Stimulated activated CD8-positive, alpha-beta memory T cell treated with anti-CD3 and anti-CD28 coated beads, Interleukin-12 subunit alpha, Interleukin-12 subunit beta, amount 100 ng/mL, for 24 hours (primary cell): ENCODE data around the gene GSE1.

Experiments
- DNase-seq: peaks from one replicate; pipeline ENCODE4 v3.0.0-alpha.2; 2020; ENCODE audit errors: extremely low read depth

GSE1 gene

DNA sequence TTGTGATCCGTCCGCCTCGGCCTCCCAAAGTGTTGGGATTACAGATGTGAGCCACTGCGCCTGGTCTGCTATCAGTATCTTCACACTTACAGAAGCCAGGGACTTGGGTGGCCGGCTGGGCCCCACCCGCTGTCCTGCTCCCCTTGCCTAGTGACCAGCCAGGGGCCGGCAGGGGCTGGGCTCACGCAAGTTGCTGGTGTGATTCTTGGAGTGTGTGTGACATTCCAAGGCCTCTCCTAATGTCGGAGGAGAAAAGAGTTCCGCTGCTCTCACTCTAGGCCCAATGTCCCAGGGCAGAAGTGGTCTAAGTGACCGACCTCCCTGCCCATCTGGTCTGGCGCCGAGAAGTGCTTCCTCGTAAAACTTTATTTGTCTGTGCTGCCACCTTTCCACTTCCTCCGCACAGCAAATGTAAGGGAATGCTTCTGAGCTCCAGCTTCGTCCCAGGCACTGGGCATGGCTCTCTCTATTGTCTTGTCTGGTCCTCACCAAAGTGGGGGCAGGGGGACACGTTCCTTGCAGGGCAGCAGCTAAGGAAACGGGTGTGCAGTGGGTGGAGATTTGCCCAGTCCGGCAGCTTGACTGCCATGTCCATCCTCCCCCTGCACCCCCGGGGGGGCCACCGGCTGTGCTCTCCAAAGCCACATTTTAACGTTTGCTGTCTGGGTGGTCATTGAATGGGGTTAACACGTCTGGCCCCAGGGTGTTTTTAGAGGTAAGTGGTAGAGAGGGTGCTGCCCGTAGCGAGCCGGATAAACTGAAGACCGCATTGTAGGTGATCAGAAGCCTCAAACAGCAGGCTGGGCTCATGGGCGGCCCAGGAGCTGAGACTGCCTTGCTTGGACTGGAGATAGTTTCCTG lies 7.8 kb upstream of the GSE1 start:
- no peak for DNase-seq

DNA sequence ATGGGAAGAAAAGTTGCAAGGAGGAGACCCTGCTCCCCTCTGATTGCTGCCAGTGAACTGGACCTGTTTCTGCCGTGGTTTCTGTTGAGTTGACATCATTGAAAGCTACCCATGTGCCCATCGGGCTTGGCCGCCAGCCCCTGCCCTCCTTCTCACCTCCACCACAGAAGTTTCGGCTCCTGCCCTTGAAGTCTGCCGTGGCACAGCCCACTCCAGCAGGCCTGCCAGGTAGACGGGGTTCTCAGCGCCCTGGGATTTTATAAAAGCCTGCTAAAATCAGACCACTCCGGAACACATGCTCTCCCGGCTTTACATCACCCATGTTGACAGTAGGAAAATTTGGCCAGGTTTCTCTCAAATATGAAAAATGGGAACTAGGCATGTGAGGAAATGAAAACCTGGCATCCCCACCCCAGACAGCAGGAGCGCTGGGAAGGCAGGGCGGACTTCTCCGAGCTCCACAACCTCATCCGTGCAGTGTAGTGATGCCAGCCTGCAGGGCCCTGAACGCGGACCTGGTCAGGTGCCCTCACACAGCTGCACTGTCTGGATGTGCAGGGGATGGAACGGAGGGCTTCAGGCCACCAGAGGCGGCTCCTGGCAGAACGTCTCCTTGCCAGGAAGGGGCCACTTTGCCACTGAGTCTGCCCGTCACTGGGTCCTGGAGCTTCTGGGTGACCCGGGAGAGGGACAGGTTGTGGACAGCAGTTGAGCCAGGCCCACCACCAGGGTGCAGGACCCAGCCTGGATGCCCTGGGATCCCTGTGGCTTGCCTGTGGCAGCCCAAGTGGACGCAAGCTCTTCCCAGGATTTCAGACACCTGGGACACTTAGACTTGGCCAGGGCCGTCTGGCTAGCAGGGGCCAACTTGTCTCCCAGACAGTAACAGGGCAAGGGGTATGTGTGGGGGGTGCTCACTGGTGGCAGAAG lies 6.9 kb upstream of the GSE1 start:
- no peak for DNase-seq

DNA sequence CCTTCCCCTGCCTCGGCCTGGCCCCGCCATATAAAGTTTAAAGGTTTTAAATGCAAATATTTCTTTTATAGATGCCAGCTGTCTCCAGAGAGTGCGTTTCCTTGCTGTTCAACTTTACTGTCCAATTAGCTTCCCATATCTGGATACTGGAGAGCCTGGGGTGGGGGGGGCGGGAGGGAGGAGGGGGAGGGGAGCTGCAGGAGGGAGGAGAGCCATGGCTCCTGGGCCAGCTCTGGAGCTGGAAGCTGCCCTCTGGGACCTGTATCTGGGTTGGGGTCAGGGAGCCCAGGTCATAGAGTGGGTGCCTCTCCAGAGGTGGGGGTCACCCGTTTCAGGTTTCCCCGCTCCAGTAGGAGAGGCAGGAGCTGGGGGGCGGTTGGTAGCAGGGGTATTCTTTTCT lies 6.2 kb upstream of the GSE1 start:
- DNase-seq: no peak

DNA sequence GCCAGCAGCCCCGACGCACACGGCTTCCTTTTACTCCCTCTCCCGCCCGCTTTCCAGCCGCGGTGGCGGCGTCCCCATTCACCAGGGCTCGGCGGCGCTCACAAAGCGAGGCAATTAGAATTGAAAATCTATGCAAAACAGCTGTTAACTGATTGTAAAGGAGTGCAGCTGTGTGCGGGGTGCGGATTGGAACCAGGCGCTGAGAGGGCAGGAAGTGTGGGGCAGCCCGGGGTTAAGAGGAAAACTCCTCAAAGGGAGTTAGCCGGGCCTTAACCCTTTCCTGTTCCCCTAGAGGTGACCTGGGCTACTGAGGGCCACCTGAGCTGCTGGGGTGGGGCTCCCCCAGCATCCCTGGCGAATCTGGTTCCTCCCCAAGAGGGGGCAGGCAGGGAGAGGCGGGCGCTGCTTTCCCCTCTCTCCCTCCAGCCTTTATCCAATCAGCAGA lies 5.8 kb upstream of the GSE1 start:
- DNase-seq: no peak

DNA sequence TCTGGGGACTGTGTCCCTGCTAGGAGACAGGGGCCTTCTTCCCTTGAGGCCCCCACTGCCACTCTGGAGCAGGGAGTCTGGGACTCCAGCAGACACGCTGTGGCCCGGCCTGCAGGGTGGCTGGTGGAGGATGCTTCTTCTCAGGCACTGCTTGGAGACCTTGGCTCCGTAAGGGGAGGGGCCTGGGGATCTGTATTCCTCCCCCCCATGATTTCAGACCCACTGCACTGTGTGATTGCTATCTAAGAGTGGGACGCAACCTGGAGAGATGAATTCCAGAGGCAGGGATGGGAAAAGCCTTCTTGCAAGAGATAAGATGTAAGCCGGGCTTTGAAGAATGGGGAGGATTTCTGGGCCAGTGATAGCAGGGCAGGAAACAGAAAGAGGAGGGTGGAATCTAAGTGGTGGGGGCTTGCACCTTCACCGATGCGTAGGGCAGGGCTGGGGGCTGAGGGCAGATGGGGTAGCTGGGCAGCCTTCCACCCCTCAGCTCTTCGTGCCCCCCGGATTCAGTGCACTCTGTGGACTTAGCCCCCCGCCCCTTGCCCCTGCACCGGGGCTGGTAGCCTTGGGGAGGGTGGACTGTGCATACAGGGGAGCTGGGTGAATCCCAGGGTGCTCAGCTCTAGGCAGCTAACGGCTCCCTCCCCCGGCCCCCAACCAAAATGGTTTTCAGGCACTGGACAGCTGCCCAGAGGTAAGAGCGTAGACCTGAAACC lies 5.2 kb upstream of the GSE1 start:
- DNase-seq: no peak

DNA sequence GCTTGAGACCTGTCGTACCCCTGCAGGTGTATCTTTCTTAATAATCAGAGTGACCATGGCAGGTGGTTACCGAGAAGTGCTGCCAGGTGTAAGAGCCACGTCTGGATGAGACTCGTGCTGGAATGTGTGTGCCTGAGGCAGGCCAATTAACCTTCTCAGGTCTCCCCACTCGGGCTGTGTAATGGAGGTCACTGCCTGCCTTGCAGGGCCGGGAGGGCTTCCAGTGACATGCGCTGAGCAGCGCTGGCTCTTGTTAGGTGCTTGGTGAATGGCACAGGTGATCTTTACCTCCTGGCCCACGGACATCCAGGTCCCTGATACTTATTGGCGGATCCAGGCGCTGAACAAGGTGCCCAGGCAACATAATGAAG lies 4.6 kb upstream of the GSE1 start:
- DNase-seq: no peak

DNA sequence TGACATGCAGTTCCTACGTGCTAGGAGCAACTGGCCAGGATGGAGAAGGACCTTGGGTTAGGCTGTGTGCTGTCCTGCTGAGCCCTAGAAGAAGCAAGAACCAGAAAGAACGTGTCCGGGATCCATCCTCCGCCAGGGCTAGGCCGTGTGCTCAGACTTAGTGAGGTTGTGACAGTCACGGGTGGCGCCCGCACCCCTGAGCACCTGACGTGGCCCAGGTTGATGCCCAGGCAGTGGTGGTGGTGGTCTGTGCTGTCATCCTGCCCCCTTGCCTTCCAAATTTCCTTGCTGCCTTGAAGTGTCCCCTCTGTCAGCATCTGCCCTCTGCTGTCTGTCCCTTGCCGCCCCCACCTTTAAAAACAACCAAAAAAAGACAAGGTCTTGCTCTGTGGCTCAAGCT lies 4.2 kb upstream of the GSE1 start:
- no peak for DNase-seq

DNA sequence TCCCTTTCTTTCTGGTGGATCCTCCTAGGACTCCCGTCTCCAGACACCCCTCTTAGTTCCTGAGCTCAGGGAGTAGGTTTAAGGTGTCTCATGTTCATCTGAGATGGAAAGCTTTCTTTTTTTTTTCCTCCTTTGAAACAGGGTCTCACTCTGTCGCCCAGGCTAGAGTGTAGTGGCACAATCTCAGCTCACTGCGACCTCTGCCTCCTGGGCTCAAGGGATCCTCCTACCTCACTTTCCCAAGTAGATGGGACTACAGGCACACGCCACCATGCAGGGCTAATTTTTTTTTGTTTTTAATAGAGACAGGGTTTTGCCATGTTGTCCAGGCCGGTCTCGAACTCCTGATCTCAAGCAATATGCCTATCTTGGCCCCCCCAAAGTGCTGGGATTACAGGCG lies 3.6 kb upstream of the GSE1 start:
- DNase-seq: no peak

DNA sequence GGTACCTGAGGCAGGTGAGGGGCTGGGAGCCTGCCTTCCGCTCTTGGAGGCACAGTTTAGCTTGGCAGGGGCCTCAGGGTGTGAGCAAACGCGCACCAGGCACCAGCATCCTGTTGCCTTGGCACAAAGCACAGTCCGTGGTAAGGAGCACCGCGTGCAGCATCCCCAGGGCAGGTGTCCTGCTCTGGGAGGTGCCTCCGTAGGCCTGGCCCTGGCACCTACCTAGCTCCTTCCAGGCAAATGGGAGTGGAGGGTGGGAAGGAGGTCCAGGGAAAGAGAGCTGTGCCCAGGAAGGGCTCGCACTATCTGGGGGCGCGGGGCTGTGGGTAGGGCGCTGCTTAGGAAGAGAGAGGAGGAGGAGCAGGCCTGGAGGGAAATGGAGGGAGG lies 3.1 kb upstream of the GSE1 start:
- DNase-seq: no peak

DNA sequence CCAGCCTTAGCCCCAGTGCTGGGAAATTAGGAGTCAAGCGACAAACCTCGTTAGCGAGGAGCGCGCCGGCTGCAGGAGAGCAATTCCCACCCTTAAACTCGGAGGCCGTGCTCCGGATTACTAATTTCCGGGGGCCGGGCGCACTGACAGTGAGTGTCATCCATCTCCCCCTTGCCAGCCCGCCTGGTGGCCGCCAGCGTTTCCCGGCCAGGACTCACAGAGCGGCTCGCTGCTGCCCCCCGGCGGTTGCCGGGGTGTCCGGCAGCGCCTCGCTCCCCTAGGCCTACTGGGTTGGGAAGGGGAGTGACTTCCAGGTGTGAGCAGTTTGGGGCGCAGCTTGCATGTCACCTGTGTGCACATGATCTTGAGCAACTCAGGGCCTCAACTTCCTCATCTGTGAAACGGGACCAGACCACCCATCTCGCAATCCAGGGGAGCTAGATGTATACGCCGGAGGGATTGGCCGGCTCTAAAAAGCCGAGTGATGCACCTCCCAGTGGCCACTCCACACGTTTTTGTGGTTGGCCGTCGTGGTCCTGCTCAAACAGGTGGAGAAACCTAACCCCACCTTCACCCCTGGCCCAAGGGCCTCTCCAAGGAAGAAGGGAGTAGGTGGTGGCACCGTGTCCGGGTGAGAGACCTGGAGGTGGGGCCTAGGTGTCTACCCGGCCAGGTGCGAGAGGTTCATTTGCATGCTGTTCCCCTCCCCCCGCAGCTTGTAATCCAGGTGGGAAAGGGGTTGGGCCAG lies 2.5 kb upstream of the GSE1 start:
- peak; percentile 77 for DNase-seq

DNA sequence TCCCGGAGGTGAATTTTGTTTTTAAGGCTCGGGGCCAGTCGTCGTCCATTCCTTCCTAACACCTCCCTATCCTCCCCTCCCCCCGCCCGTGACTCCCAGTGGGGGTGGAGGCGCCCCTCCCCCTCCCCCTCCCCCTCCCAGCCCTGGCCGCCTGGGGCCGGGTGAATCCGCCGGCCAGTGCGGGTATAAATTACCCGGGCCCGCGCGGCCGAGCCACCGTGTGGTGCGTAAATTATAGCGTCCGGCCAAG lies 2.0 kb upstream of the GSE1 start:
- no peak for DNase-seq

DNA sequence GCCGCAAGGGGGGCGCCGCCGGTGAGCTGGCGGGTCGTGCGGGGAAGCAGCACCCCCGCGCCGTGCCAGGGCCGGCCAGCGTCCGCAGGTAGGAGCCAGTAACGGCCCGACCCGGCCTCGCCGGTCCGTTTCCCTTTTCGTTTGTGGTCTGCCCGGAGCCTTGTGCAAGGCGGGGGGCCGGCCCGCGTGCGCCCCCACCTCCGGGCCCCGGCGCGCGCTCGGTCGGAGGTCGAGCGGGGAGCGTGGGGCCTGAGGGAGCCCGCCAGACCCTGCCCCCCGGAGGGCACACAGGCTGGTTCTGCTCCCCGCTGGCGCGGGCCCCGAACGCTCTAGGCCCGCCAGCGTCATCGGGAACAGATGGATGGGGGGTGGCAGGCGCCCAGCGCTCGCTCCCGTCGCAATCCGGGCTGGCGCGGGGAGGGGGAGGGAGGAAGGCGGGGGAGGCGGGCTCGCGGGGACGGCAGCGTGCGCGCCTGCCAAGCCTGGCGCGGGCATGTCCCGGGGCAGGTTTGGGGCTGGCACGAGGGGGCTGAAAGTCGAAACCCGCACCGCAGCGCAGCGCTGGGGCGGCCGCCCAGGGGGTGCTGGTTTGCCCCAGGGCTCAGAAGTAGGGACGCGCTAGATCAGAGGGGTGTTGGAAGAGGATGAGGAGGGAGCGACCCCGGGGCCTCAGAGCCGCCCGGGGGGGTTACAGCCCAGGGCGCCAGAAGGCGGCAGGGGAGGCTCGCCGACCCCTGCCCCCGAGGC lies 1.5 kb upstream of the GSE1 start:
- DNase-seq: no peak

DNA sequence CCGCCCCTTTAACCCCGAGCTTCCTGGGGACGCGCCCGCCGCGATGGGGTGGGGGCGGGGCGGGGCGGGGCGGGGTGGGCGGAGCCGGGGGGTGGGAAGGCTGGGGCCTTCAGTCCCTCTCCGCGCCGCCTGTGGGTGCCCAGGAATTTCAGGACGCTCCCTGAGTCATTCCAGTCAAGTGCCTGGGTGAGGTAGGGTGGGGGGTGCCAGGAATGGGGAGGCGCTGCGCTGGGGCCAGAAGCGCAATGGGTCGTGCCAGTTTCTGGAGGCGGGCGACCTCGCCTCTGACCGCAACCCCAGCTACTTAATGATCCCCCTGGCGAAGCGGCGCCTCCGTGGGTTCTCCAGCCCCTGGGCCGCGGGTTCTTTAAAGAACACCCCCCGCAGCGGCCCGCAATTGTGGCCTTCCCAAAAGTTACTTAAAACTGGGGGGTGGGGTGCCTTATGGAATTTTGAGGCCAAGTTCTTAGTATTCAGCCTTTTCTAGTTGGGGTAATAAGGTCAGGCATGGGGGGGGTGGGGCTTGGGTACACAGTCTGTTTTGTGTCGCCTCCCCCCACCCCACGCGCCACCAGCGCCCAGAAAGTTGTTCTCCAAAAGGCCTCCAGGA lies 826 bp upstream of the GSE1 start:
- DNase-seq: no peak

DNA sequence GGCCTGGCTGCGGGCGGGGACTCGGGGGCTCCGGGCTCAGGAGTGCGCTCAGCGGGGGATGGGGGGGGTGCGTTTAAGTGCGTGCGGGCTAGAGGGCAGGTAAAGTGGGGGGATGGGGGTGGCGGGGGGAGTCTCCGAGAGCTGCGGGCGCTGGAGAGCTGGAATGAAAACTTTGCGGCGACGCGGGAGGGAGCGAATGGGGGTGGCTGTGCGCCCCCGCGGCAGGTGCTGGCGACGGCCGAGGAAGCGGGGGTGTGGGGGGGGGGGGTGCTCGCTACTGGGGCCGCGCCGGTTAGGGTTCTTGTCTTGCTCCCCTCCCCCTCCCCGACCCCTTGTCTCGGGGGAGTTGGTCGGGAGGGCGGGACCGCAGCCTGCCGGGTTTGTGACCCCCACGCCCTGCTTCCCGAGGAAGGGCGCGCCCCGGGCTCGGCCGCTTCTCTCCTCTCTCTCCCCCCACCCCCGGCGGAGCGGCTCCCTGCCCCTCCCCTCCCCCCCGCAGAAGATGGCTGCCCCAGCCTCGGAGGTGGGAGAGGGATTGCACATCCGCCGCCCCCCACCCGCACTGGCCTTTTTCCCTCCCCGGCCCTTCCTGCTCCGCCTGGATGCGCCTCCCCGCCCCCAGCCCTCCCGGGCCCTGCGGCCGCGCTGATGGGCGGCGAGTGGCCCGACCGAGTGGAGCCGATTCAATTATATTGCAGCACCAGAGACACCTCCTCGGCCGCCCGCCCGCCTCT lies 649 bp downstream of the GSE1 start:
- no peak for DNase-seq

DNA sequence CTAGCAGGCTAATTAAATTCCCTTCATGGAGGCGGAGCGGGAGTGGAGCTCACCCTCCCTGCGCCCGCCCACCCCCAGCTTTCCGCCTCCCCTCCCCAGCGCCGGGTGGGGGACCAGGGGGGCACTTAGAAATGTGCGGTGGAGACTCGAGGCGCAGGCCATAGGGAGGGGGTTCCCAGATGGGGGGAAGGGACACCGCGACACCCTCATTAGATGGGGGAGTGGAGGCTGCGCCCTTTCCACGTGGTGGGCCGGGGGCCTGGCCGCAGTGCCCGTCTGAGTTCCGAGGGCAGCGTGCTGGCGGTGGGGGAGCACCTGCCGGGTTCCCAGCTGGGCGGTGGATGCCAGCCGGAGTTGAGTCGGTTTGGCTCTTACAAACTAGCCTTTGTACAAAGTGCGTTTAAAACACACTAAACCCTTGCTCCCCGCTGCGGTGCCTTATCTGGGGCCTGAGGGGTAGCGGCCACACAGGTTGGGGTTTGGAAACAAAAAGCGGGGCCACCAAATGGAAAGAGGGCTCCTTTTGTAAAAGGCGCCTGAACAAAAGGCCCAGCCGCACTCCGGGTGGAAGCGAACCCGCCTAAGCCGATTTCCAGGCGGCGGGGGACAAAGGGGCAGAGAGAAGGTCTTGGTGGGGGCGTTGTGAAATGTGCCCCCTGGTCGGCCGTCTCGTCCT lies 1.4 kb downstream of the GSE1 start:
- no peak for DNase-seq

DNA sequence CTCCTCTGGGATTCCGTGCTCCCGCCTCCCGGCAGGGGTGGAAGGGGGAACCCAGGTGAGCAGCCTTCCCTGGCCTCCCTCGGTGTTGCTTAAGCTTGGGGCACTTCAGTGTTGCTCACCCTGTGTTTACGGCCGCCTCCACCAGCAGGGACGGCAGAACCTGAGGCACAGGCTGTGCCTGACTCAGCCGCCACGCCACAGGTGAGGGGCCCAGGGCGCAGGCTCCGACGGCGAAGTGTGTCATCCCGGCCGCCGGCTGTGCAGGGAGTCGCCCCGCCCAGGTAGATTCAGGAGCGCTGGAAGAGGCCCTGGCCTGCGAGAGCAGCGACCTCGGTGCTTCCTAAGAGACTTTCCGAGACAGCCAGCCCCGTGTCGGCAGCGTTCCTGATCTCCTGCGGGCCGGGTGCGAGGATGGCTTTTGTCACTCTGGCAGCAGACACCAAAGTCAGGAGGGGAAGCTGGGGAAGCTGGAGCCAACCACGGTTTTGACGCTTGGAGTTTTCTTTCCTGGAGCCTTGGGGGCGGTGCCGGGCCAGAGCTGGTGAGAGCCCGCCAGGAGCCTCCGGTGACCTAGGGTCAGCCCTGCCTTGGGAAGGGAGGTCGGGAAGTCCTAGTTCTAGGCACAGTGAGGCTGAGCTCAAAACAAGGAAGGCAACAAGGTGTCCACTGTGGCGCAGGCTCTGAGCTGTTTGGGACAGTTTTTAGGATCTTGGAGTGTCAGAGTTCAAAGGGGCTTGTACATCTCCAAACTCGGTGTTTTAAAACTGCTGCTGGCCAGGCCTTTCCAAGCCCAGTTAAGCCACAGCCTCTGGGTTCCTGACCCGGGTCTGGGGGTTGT lies 2.1 kb downstream of the GSE1 start:
- no peak for DNase-seq

DNA sequence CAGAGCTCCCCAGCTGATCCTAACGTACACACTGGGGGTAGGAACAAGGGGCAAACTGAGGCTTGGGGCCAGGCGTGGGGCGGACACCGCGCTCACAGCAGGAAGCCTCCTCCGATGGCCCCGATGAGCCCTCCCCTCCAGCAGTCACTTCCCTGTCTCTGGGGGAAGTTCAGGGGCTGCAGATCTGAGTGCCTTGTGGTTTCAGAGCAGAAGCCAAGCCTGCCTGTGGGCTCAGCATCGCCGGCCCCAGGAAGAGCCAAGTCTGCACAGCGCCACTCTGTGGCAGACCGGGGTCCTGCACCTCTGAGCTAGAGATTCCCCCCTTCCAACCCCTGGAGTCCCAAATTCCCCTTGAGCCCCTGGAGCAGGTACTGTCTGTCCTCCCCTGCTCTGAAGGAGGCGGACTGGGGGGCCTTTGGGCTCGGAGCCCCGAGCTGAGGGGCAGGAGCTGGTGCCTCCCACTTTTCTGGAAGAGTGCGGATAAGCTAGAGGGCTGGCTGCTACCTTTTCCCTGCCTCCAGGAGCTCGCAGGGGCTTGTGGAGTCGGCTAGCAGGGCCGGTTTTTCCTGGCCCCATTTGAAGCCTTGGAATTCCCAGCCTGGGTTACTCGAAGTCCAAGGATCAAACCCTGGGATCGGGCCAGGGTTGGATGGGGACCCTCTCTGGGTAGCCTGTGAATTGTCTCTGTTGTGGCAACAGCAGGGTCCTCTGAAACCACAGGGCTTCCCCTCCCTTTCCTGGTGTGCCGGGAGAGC lies 2.9 kb downstream of the GSE1 start:
- DNase-seq: peak; percentile 53
